NT2/D1 (cell line): ENCODE data around the gene TBCB.

ENCODE experiments used
- DNase-seq: peaks from one replicate; pipeline ENCODE4 v3.0.0-alpha.2; 2011; ENCODE audit warnings: low read depth, low spot score
- H3K27me3 ChIP-seq: 2 replicates; pipeline ENCODE4 v1.6.0; 2011; ENCODE audit warnings: mild to moderate bottlenecking; ENCODE audit not compliant: insufficient read length, insufficient read depth
- H3K36me3 ChIP-seq: 2 replicates; pipeline ENCODE4 v1.6.1; 2011; ENCODE audit warnings: mild to moderate bottlenecking, low read length, mixed read lengths; ENCODE audit not compliant: insufficient read depth, insufficient read length
- H3K4me1 ChIP-seq: 2 replicates; pipeline ENCODE4 v1.5.1; 2011; ENCODE audit not compliant: insufficient read depth, insufficient read length
- H3K4me3 ChIP-seq: 2 replicates; pipeline ENCODE4 v1.5.1; 2011; ENCODE audit warnings: low read depth; ENCODE audit not compliant: insufficient read length
- H3K9ac ChIP-seq: 2 replicates; pipeline ENCODE4 v1.6.0; 2011; ENCODE audit warnings: low read depth; ENCODE audit not compliant: insufficient read length
- H3K9me3 ChIP-seq: 2 replicates; pipeline ENCODE4 v1.5.1; 2011; ENCODE audit warnings: mild to moderate bottlenecking, low read length; ENCODE audit not compliant: insufficient read depth
- SUZ12 ChIP-seq: IDR thresholded peaks from 2 replicates; pipeline ENCODE4 v1.6.1; 2011; ENCODE audit not compliant: insufficient read length, insufficient read depth; ENCODE audit errors: extremely low read depth
- YY1 ChIP-seq: IDR thresholded peaks from 2 replicates; pipeline ENCODE4 v1.6.1; 2011; ENCODE audit not compliant: insufficient read length, insufficient read depth
- ZNF274 ChIP-seq: IDR thresholded peaks from 2 replicates; pipeline ENCODE4 v1.6.1; 2011; ENCODE audit warnings: mild to moderate bottlenecking, low read depth, low read length

TBCB gene

GRCh38 chr19:36081894-36082293, 33.4 kb upstream of the TBCB start:
- no peaks in the 10 kb centered on the region for H3K9me3 ChIP-seq
- TF ChIP-seq ZNF274 = no peak
- no peak for TF ChIP-seq SUZ12
- TF ChIP-seq YY1 = no peak
- H3K36me3 ChIP-seq = peaks cover 63% of the 10 kb centered on the region

DNA sequence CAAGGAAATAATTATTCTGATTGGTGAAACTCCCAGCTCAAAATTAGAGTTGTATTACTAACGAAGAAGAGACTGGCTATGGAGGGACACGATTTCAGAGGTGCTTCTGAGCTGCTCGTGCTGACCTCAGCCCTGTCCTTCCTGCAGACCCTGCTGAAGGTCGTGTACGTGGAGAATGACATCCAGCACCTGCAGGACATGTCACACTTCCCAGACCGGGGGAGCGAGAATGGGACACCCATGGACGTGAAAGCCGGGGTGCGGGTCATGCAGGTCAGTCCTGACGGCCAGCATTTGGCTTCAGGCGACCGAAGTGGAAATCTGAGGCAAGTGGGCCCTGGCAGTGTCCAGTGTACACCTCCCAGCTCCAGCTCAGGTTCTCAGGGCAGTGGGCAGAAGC, 32.4 kb upstream of the TBCB start:
- no peak for DNase-seq
- peaks cover 60% of the 10 kb centered on the region for H3K36me3 ChIP-seq
- H3K4me1 ChIP-seq = no peaks in the 10 kb centered on the region
- no peak overlapping the region for H3K4me3 ChIP-seq
- no peak for TF ChIP-seq ZNF274
- no peak for TF ChIP-seq YY1
- no peak for TF ChIP-seq SUZ12
- H3K9me3 ChIP-seq = no peaks in the 10 kb centered on the region
- no peaks in the 10 kb centered on the region for H3K27me3 ChIP-seq
- H3K9ac ChIP-seq = no peak overlapping the region

More at GRCh38 chr19:36081894-36082293, 33.4 kb upstream of the TBCB start:
- Histone ChIP-seq H3K4me3 (no peak overlapping the region), H3K27me3 (no peaks in the 10 kb centered on the region), H3K9ac (no peak overlapping the region), H3K4me1 (no peaks in the 10 kb centered on the region)
- DNase-seq = no peak

DNA sequence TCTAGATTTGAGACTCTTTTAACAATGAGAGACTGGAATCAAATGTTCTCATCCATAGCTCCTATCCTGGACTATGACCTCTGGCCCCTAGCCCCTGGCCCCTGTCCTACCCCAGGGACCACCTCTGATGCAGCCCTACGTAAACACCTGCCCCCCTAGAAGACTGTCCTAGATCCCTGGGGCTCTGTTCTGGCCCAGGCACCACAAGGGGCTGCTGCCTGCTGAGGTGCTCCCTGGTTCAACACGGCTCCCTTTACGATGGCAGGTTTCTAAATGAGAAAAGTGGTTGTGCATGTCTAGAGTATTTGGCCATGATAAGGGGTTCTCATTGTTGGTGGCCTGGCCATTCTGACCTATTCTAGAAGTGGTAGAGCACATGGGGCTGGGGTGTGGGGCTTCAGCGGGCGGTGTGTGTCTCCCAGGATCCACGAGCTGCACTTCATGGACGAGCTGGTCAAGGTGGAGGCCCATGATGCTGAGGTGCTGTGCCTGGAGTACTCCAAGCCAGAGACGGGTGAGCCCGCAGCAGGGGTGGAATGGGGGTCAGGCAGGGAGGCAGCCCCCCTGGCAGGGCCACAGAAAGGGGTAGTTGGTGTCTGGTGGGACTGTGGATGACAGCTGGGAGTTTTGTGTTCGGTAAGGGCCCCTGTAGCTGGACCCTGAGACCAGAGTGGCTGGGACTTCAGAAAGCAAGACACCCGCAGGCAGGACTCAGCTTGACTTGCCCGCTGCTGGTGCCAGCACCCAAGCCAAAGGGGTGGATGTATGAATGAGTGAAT, 30.8 kb upstream of the TBCB start:
- Histone ChIP-seq H3K4me1 (no peaks in the 10 kb centered on the region), H3K36me3 (peaks cover 72% of the 10 kb centered on the region), H3K9ac (no peak overlapping the region), H3K9me3 (no peaks in the 10 kb centered on the region), H3K27me3 (no peaks in the 10 kb centered on the region), H3K4me3 (no peak overlapping the region)
- no peak for DNase-seq
- TF ChIP-seq ZNF274 (no peak), SUZ12 (no peak), YY1 (no peak)

- Histone ChIP-seq H3K4me1 (no peaks in the 10 kb centered on the region), H3K36me3 (peaks cover 79% of the 10 kb centered on the region), H3K9ac (no peak overlapping the region), H3K9me3 (no peaks in the 10 kb centered on the region), H3K27me3 (no peaks in the 10 kb centered on the region), H3K4me3 (no peak overlapping the region)
- no peak for DNase-seq
- TF ChIP-seq ZNF274 (no peak), YY1 (no peak), SUZ12 (no peak)
Measured at GRCh38 chr19:36086326-36086725, 28.9 kb upstream of the TBCB start.

GRCh38 chr19:36089847-36090246, 25.4 kb upstream of the TBCB start:
- H3K9ac ChIP-seq = no peak overlapping the region
- H3K9me3 ChIP-seq = no peaks in the 10 kb centered on the region
- no peaks in the 10 kb centered on the region for H3K4me1 ChIP-seq
- H3K4me3 ChIP-seq = no peak overlapping the region
- DNase-seq = no peak
- H3K36me3 ChIP-seq = peaks cover 68% of the 10 kb centered on the region
- TF ChIP-seq ZNF274 = no peak
- TF ChIP-seq YY1 = no peak
- no peaks in the 10 kb centered on the region for H3K27me3 ChIP-seq

DNA sequence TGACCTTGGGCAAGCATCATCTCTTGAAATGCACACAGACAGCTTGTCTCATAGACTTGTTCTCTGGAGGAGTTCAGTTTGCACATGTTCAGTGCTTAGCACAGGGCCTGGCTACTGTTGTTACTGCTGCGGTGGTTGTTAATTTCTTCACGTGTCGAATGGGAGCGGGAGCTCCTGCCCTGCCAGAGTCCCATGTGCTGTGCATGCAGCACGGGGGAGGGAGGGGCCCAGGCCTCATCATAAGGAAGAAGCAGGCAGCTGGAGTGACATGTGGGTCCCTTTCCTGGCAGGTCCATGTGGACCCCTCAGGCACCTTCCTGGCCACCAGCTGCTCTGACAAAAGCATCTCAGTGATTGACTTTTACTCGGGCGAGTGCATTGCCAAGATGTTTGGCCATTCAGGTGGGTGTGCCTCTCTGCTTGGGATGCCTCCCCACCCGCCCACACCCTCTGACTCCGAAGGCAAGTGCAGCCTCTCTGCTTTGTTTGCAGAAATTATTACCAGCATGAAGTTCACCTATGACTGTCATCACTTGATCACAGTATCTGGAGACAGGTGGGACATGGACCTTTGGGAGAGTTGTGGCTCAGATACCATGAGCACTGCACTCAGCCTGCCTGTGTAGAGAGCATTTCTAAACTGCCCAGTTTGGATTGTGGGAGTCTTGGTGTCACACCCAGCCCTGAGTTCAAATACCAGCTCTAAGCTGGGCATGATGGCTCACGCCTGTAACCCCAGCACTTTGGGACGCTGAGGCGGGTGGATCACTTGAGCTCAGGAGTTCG, 24.2 kb upstream of the TBCB start:
- Histone ChIP-seq H3K9me3 (no peaks in the 10 kb centered on the region), H3K9ac (no peak overlapping the region), H3K36me3 (peaks cover 66% of the 10 kb centered on the region), H3K27me3 (no peaks in the 10 kb centered on the region), H3K4me1 (no peaks in the 10 kb centered on the region), H3K4me3 (no peak overlapping the region)
- no peak for DNase-seq
- no peak for TF ChIP-seq SUZ12
- no peak for TF ChIP-seq YY1
- TF ChIP-seq ZNF274 = no peak

DNA sequence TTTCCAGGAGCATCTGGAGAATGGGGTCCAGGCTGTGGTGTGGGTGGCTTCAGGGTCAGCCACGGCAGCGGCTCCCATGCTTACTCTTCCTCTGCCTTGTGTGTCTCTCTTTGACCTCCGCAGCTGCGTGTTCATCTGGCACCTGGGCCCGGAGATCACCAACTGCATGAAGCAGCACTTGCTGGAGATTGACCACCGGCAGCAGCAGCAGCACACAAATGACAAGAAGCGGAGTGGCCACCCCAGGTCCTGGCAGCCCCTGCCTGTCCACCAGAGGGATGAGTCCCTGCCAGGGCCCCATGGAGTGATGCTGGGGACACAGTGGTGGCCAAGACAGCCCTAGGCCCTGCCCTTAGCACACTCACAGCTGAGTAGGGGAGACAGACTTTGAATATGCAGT, 22.7 kb upstream of the TBCB start:
- H3K9me3 ChIP-seq = no peaks in the 10 kb centered on the region
- no peak for DNase-seq
- no peaks in the 10 kb centered on the region for H3K4me1 ChIP-seq
- peaks cover 69% of the 10 kb centered on the region for H3K36me3 ChIP-seq
- TF ChIP-seq SUZ12 (no peak), ZNF274 (no peak), YY1 (no peak)
- H3K27me3 ChIP-seq = no peaks in the 10 kb centered on the region
- no peak overlapping the region for H3K4me3 ChIP-seq
- H3K9ac ChIP-seq = no peak overlapping the region
